C4-2B (cell line): ENCODE data around the gene SLC24A3.

ENCODE experiments used
- ZFX ChIP-seq: fragments of 450-650 bp; IDR thresholded peaks from 2 replicates; pipeline ENCODE4 v1.6.1; 2017
- TF ChIP-seq, protein P1 (sequence below): fragments of 450-650 bp; conservative IDR thresholded peaks from 2 replicates; pipeline ENCODE4 v1.5.1; 2017; ENCODE audit warnings: mild to moderate bottlenecking

DNA sequence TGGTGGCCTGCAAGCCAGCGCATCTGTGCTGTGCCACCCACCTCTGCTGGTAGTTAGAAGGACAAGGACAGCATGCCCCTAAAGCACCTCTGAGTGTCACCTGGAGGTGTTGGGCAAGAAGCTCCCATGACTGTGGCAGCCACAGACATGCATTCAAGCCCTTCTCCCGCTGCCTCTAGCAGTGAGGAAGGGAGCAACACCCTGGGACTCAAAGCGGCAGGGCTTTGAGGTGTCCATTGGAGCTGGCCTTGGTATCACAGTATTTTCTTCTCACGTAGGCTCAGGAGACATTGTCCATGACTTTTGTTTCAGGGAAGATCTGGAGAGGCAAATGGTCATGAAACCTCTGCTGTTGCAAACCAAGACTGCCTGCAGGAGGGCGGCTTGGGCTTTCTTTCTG, 404.8 kb downstream of the SLC24A3 start:
- TF ChIP-seq, protein P1, sequence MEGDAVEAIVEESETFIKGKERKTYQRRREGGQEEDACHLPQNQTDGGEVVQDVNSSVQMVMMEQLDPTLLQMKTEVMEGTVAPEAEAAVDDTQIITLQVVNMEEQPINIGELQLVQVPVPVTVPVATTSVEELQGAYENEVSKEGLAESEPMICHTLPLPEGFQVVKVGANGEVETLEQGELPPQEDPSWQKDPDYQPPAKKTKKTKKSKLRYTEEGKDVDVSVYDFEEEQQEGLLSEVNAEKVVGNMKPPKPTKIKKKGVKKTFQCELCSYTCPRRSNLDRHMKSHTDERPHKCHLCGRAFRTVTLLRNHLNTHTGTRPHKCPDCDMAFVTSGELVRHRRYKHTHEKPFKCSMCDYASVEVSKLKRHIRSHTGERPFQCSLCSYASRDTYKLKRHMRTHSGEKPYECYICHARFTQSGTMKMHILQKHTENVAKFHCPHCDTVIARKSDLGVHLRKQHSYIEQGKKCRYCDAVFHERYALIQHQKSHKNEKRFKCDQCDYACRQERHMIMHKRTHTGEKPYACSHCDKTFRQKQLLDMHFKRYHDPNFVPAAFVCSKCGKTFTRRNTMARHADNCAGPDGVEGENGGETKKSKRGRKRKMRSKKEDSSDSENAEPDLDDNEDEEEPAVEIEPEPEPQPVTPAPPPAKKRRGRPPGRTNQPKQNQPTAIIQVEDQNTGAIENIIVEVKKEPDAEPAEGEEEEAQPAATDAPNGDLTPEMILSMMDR = no peak
- TF ChIP-seq ZFX = no peak
